ENCODE measurements around the gene MLLT11.

Gene MLLT11

GRCh38 chr1:151060007-151060656 is at the start of gene MLLT11:
TSS of gene MLLT11 (plus strand) at chr1:151060397. CDS start at chr1:151067225, 6,828 bp downstream.
- DNase-seq (ENCODE audit: low read depth) = no peak

GRCh38 chr1:151011154-151011850 is 48.9 kb upstream of the MLLT11 start:
- DNase-seq (ENCODE audit: low read depth) = no peak

- DNase-seq (ENCODE audit: low read depth) = no peak
Observed at GRCh38 chr1:151012684-151013471, 47.3 kb upstream of the MLLT11 start.

GRCh38 chr1:151013518-151013917 is 46.7 kb upstream of the MLLT11 start:
- DNase-seq (ENCODE audit: low read depth) = peak; percentile 24

GRCh38 chr1:151024540-151025146 is 35.6 kb upstream of the MLLT11 start:
- DNase-seq (ENCODE audit: low read depth) = no peak

GRCh38 chr1:151026460-151026859 is 33.7 kb upstream of the MLLT11 start:
- no peak for DNase-seq (ENCODE audit: low read depth)

GRCh38 chr1:151032164-151032563 is 28.0 kb upstream of the MLLT11 start:
- no peak for DNase-seq (ENCODE audit: low read depth)

- no peak for DNase-seq (ENCODE audit: low read depth)
Observed at GRCh38 chr1:151035167-151035566, 25.0 kb upstream of the MLLT11 start.

GRCh38 chr1:151036356-151036755 is 23.8 kb upstream of the MLLT11 start, which contains the start of gene BNIPL:
TSS of gene BNIPL (plus strand) at chr1:151036586. CDS start at chr1:151036726, 140 bp downstream.
- no peak for DNase-seq (ENCODE audit: low read depth)

GRCh38 chr1:151037032-151037431 is 23.2 kb upstream of the MLLT11 start:
- no peak for DNase-seq (ENCODE audit: low read depth)

- no peak for DNase-seq (ENCODE audit: low read depth)
Observed at GRCh38 chr1:151039521-151039920, 20.7 kb upstream of the MLLT11 start.

- no peak for DNase-seq (ENCODE audit: low read depth)
Observed at GRCh38 chr1:151043163-151043562, 17.0 kb upstream of the MLLT11 start.

- no peak for DNase-seq (ENCODE audit: low read depth)
Observed at GRCh38 chr1:151047591-151047924, 12.6 kb upstream of the MLLT11 start, which contains the start of gene C1orf56. TSS of gene C1orf56 (plus strand) at chr1:151047751. CDS start at chr1:151047848, 97 bp downstream.

- no peak for DNase-seq (ENCODE audit: low read depth)
Observed at GRCh38 chr1:151047925-151048644, 12.1 kb upstream of the MLLT11 start.

- no peak for DNase-seq (ENCODE audit: low read depth)
Observed at GRCh38 chr1:151048645-151049032, 11.6 kb upstream of the MLLT11 start.

GRCh38 chr1:151049458-151049857 is 10.7 kb upstream of the MLLT11 start:
- DNase-seq (ENCODE audit: low read depth) = no peak

GRCh38 chr1:151050051-151050688 is 10.0 kb upstream of the MLLT11 start:
- no peak for DNase-seq (ENCODE audit: low read depth)

GRCh38 chr1:151051356-151052009 is 8.7 kb upstream of the MLLT11 start:
- no peak for DNase-seq (ENCODE audit: low read depth)

GRCh38 chr1:151054971-151055547 is 5.1 kb upstream of the MLLT11 start:
- no peak for DNase-seq (ENCODE audit: low read depth)

- DNase-seq (ENCODE audit: low read depth) = no peak
Observed at GRCh38 chr1:151055581-151055980, 4.6 kb upstream of the MLLT11 start.

All from CMK (cell line).